Activated CD4-positive, alpha-beta T cell treated with anti-CD3 and anti-CD28 coated beads for 1 hour (primary cell): Measurements from ENCODE around the gene XAF1.
"Not testable (repeated sequence)": the region's sequence is repeated elsewhere in the genome, so short reads cannot be mapped to it uniquely, and the experiment has no call there.

Source experiments
- DNase-seq: peaks from one replicate; pipeline ENCODE4 v3.0.0-alpha.2; 2020

The XAF1 gene

DNA sequence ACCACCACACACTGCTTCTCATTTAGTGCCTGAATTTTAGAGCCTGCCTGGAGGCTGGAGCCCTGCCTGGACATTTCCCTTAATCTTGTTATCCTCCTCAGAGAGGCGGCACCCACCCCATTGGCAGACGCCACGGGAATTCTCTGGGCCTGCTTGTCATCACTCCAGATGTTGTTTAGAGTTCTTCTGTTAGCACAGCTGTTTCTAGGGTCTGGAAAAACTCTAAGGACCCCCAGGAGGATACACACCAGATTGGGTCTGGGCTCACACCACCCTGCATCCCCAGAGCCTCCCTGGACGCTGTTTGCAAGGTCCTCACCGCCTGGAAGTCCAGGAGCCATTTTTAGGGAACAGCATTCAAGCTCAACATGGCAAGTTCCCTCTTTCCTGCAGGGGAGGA, 565 bp upstream of the XAF1 start:
- no peak for DNase-seq

- DNase-seq: peak; percentile 45
Observed at GRCh38 chr17:6756425-6757031, 682 bp downstream of the XAF1 start.

DNA sequence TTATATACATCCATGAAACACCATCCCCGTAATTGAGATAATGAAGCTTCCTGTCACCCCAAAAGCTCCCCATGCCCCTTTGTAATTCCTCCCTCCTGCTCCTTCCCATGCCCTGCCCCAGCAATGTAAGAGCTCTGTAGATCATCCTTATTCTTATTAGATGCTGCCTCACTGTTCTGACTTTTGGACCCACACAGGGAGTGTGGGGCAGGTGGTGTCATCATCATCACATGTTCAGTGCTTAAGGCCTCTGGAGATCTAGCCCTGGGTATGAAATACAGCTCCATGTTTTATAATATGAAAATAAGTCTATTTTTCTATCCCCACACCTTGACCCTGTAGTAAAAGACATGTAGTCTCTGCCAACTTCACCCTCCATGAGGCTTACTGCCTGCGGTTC, 1.9 kb downstream of the XAF1 start:
- DNase-seq: no peak

DNA sequence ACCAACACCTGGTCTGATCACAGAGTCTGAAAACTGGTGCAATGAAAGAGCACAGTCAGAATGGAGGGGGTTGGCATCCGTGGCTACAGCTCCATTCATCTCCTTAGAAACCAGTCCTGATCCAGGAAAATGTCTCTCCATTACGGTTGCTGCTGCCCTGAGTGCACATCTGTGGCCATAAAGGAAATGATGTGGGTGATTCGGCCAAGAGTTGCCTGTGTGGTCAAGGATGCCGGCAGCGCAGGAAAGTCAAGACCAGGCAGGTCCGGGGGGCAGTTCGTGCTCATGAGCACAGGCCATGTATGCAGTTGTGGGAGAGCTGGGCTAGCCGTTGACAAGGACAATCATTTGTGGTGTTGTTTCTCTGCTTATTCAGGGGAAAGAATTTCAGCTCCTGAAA, 5.9 kb downstream of the XAF1 start:
- no peak for DNase-seq

- no peak for DNase-seq
Observed at GRCh38 chr17:6768447-6768846, 12.6 kb downstream of the XAF1 start.

- no peak for DNase-seq
Observed at GRCh38 chr17:6772016-6772415, 16.2 kb downstream of the XAF1 start.

- DNase-seq: not testable (repeated sequence)
Observed at GRCh38 chr17:6774906-6775305, 19.1 kb downstream of the XAF1 start.

GRCh38 chr17:6775871-6776405, 20.1 kb downstream of the XAF1 start, which contains the start of gene FBXO39:
TSS of gene FBXO39 (plus strand) at chr17:6776215. CDS start at chr17:6779869, 3,654 bp downstream.
- peak; percentile 47 for DNase-seq

GRCh38 chr17:6779411-6779810, 23.6 kb downstream of the XAF1 start:
- no peak for DNase-seq

DNA sequence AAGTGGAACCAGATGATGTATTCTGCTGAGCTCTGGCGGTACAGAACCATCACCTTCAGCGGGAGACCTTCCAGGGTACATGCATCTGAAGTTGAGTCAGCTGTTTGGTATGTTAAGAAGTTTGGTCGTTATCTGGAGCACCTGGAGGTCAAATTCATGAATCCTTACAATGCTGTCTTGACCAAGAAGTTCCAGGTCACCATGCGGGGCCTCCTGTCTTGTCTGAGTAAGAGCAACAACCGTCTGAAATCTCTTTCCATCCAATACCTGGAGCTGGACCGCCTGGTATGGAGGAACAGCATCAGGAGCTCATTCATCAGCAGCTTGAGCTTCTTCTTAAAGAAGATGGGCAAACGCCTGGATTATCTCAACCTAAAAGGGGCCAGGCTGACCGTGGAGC, 24.2 kb downstream of the XAF1 start:
- DNase-seq: no peak

DNA sequence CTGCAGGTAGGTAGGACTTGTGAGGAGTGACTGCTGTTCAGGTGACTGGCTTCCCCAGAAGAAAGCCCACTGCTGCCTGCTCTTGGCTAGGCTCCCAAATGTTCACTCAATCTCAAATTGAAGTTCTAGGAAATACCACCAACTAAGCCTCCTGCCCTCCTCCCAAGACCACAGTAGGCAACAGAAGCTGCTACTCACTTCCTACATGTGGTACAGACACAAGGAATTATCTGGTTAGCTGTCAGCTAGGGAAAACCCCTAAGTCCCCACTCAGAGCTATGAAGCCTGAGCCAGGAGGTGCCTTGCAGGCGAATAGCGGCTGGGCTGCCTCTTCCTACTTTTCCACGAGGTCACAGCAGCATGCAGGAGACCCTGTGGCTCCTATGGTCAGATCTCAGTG, 25.0 kb downstream of the XAF1 start:
- no peak for DNase-seq

- no peak for DNase-seq
Observed at GRCh38 chr17:6782244-6782643, 26.4 kb downstream of the XAF1 start.

- DNase-seq: no peak
Observed at GRCh38 chr17:6786618-6787017, 30.8 kb downstream of the XAF1 start.

- no peak for DNase-seq
Observed at GRCh38 chr17:6787081-6787693, 31.3 kb downstream of the XAF1 start.

GRCh38 chr17:6789146-6789545, 33.3 kb downstream of the XAF1 start:
- no peak for DNase-seq

- no peak for DNase-seq
Observed at GRCh38 chr17:6793748-6794493, 38.1 kb downstream of the XAF1 start.

GRCh38 chr17:6796017-6796886, 40.4 kb downstream of the XAF1 start:
- no peak for DNase-seq

- DNase-seq: no peak
Observed at GRCh38 chr17:6796887-6797490, 41.1 kb downstream of the XAF1 start.

DNA sequence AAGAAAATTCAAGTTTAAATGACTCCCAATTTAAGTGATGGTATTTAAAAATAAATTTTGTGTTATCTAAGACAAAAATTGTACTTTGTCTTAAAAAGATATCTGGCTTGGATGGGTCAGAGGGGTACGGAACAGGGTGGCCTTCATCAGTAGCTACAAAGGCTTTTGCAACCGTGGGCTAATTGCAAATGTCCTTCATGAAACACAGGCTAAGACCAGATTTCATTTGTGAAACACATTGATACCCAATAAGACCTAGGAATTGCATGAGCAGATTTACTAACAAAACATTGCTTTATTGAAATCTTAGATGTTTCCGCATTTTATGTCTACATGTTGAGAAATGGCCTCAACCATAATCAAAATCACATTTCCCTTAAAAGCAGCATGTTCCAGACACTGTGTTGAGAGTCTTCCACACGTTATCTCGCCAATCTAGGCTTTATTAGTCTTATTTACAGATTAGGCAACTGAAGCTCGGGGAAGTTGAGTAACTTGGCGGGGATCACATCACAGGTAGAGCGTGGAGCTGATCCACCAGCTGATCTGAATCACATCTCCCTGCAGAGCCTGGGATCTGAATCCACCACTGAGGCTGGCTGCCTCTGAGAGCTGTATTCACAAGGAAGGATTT, 42.0 kb downstream of the XAF1 start:
- DNase-seq: no peak

- no peak for DNase-seq
Observed at GRCh38 chr17:6799738-6800137, 43.9 kb downstream of the XAF1 start.

GRCh38 chr17:6800422-6801027, 44.7 kb downstream of the XAF1 start:
- no peak for DNase-seq

- DNase-seq: no peak
Observed at GRCh38 chr17:6811510-6811909, 55.7 kb downstream of the XAF1 start.
